Measurements from ENCODE around the gene VPS8.
"Not testable (repeated sequence)": the region's sequence is repeated elsewhere in the genome, so short reads cannot be mapped to it uniquely, and the experiment has no call there.

Gene VPS8

GRCh38 chr3:184944241-184944640, 132.3 kb downstream of the VPS8 start:
- no peaks in the 10 kb centered on the region for H3K9me3 ChIP-seq (replicated peaks; ENCODE audit: low read length)
- peaks cover 8% of the 10 kb centered on the region for H3K36me3 ChIP-seq (ENCODE audit: insufficient read depth, low read length)
- no peaks in the 10 kb centered on the region for H3K27me3 ChIP-seq (ENCODE audit: control insufficient read depth, insufficient read depth, low read length)
- no peaks in the 10 kb centered on the region for H3K4me1 ChIP-seq (ENCODE audit: control insufficient read depth, insufficient read depth, low read length)
- no peak overlapping the region for H3K9ac ChIP-seq (ENCODE audit: low read depth, low read length)
- no peak overlapping the region for H3K4me2 ChIP-seq (ENCODE audit: low read length)
- no peak overlapping the region for H3K4me3 ChIP-seq (ENCODE audit: low read length)

DNA sequence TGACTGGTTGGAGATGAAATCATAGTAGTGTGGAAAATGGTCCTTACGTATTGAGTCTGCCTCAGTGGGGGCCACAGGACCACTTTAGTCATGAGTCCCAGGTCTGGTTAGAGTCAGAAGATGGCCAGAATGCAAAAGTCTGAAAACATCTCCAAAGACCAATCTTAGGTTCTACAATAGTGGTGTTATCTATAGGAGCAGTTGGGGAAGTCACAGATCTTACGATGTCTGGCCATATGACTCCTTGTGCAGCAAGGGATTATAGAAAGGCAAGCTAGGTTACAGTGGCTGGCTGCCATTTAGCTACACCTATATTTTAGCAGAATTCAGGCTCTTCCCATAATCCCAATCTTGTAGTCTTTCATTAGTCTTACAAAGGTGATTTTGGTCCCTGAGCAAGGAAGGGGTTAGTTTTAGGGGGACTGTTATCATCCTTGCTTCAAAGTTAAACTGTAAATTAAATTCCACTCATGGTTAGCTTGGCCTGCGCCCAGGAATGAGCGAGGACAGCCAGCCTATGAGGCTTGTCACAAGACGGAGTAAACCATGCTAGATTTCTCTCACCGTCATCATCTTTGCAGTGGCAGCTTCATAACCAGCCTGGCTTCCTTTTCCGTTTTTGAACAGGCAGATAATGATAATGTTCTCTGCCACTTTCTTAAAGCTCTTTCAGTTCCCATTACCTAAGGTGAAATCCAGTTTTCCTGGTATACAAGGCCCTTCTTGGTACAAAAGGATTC, 134.1 kb downstream of the VPS8 start:
- no peak overlapping the region for H3K4me3 ChIP-seq (ENCODE audit: low read length)
- H3K27me3 ChIP-seq (ENCODE audit: control insufficient read depth, insufficient read depth, low read length): no peaks in the 10 kb centered on the region
- no peaks in the 10 kb centered on the region for H3K4me1 ChIP-seq (ENCODE audit: control insufficient read depth, insufficient read depth, low read length)
- H3K4me2 ChIP-seq (ENCODE audit: low read length): no peak overlapping the region
- no peaks in the 10 kb centered on the region for H3K9me3 ChIP-seq (replicated peaks; ENCODE audit: low read length)
- H3K9ac ChIP-seq (ENCODE audit: low read depth, low read length): no peak overlapping the region
- H3K36me3 ChIP-seq (ENCODE audit: insufficient read depth, low read length): peaks cover 3% of the 10 kb centered on the region

DNA sequence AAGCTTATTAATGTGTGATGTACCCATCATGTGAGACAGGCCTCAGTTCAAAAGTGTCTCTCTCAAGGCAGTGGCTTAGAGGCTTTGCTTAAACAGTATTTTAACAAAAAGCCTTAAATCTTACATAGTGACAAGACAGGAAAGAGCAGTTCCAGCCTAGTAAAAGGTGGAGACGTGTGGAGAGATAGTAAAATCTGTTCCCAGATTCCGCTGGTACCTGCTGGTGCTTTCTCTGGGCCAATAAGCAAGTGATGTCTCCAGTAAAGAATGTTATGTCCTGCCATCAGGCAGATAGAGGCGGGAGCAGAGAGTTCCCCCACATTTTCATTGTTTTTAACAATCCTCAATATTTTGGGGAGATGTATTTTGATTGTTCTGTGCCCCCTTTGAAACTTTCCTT, 135.0 kb downstream of the VPS8 start:
- Histone ChIP-seq H3K4me2 (ENCODE audit: low read length) (no peak overlapping the region), H3K4me1 (ENCODE audit: control insufficient read depth, insufficient read depth, low read length) (no peaks in the 10 kb centered on the region), H3K4me3 (ENCODE audit: low read length) (no peak overlapping the region), H3K27me3 (ENCODE audit: control insufficient read depth, insufficient read depth, low read length) (no peaks in the 10 kb centered on the region), H3K9me3 (replicated peaks; ENCODE audit: low read length) (no peaks in the 10 kb centered on the region), H3K36me3 (ENCODE audit: insufficient read depth, low read length) (peaks cover 3% of the 10 kb centered on the region), H3K9ac (ENCODE audit: low read depth, low read length) (no peak overlapping the region)

GRCh38 chr3:184949251-184949965, 137.4 kb downstream of the VPS8 start:
- Histone ChIP-seq H3K9ac (ENCODE audit: low read depth, low read length) (no peak overlapping the region), H3K9me3 (replicated peaks; ENCODE audit: low read length) (no peaks in the 10 kb centered on the region), H3K4me1 (ENCODE audit: control insufficient read depth, insufficient read depth, low read length) (no peaks in the 10 kb centered on the region), H3K36me3 (ENCODE audit: insufficient read depth, low read length) (peaks cover 3% of the 10 kb centered on the region), H3K27me3 (ENCODE audit: control insufficient read depth, insufficient read depth, low read length) (no peaks in the 10 kb centered on the region), H3K4me3 (ENCODE audit: low read length) (no peak overlapping the region), H3K4me2 (ENCODE audit: low read length) (no peak overlapping the region)

- not testable (repeated sequence) for H3K9ac ChIP-seq (ENCODE audit: low read depth, low read length); H3K9me3 ChIP-seq (replicated peaks; ENCODE audit: low read length); H3K36me3 ChIP-seq (ENCODE audit: insufficient read depth, low read length); H3K27me3 ChIP-seq (ENCODE audit: control insufficient read depth, insufficient read depth, low read length); H3K4me3 ChIP-seq (ENCODE audit: low read length); H3K4me1 ChIP-seq (ENCODE audit: control insufficient read depth, insufficient read depth, low read length); H3K4me2 ChIP-seq (ENCODE audit: low read length)
Observed at GRCh38 chr3:184950816-184951215, 138.8 kb downstream of the VPS8 start.

GRCh38 chr3:184952671-184953070, 140.7 kb downstream of the VPS8 start:
- Histone ChIP-seq H3K9me3 (replicated peaks; ENCODE audit: low read length) (no peaks in the 10 kb centered on the region), H3K27me3 (ENCODE audit: control insufficient read depth, insufficient read depth, low read length) (no peaks in the 10 kb centered on the region), H3K4me3 (ENCODE audit: low read length) (no peak overlapping the region), H3K9ac (ENCODE audit: low read depth, low read length) (no peak overlapping the region), H3K4me1 (ENCODE audit: control insufficient read depth, insufficient read depth, low read length) (no peaks in the 10 kb centered on the region), H3K36me3 (ENCODE audit: insufficient read depth, low read length) (no peaks in the 10 kb centered on the region), H3K4me2 (ENCODE audit: low read length) (no peak overlapping the region)

DNA sequence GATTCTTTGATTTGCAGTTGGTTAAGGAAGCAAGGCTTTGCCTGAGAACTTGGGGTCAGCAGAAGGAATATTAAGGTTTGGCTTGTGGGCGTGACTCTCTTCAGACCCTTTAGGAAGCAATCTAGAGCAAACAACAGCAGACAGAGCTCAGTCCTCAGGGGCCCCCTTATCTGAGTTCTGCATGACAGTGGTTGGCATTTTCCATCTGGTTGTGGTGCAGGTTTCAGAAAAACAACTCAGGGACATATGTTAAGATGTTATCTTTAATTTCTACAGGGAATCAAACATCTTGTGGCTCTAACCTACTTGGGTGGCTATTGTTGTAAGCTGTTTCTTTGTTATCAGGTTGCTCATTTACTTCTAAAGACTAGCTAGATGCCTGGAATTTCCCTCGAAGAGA, 141.4 kb downstream of the VPS8 start:
- H3K4me2 ChIP-seq (ENCODE audit: low read length): no peak overlapping the region
- H3K36me3 ChIP-seq (ENCODE audit: insufficient read depth, low read length): no peaks in the 10 kb centered on the region
- no peaks in the 10 kb centered on the region for H3K4me1 ChIP-seq (ENCODE audit: control insufficient read depth, insufficient read depth, low read length)
- H3K4me3 ChIP-seq (ENCODE audit: low read length): no peak overlapping the region
- no peaks in the 10 kb centered on the region for H3K27me3 ChIP-seq (ENCODE audit: control insufficient read depth, insufficient read depth, low read length)
- H3K9me3 ChIP-seq (replicated peaks; ENCODE audit: low read length): no peaks in the 10 kb centered on the region
- H3K9ac ChIP-seq (ENCODE audit: low read depth, low read length): no peak overlapping the region

- H3K4me2 ChIP-seq (ENCODE audit: low read length): no peak overlapping the region
Observed at GRCh38 chr3:184954251-184954650, 142.3 kb downstream of the VPS8 start.

GRCh38 chr3:184954851-184955250, 142.9 kb downstream of the VPS8 start:
- not testable (repeated sequence) for H3K4me1 ChIP-seq (ENCODE audit: control insufficient read depth, insufficient read depth, low read length); H3K9me3 ChIP-seq (replicated peaks; ENCODE audit: low read length); H3K4me3 ChIP-seq (ENCODE audit: low read length); H3K9ac ChIP-seq (ENCODE audit: low read depth, low read length); H3K36me3 ChIP-seq (ENCODE audit: insufficient read depth, low read length); H3K27me3 ChIP-seq (ENCODE audit: control insufficient read depth, insufficient read depth, low read length); H3K4me2 ChIP-seq (ENCODE audit: low read length)

More at GRCh38 chr3:184954251-184954650, 142.3 kb downstream of the VPS8 start:
- H3K9ac ChIP-seq (ENCODE audit: low read depth, low read length): no peak overlapping the region
- no peaks in the 10 kb centered on the region for H3K36me3 ChIP-seq (ENCODE audit: insufficient read depth, low read length)
- no peak overlapping the region for H3K4me3 ChIP-seq (ENCODE audit: low read length)
- H3K4me1 ChIP-seq (ENCODE audit: control insufficient read depth, insufficient read depth, low read length): no peaks in the 10 kb centered on the region
- no peaks in the 10 kb centered on the region for H3K27me3 ChIP-seq (ENCODE audit: control insufficient read depth, insufficient read depth, low read length)
- H3K9me3 ChIP-seq (replicated peaks; ENCODE audit: low read length): no peaks in the 10 kb centered on the region

DNA sequence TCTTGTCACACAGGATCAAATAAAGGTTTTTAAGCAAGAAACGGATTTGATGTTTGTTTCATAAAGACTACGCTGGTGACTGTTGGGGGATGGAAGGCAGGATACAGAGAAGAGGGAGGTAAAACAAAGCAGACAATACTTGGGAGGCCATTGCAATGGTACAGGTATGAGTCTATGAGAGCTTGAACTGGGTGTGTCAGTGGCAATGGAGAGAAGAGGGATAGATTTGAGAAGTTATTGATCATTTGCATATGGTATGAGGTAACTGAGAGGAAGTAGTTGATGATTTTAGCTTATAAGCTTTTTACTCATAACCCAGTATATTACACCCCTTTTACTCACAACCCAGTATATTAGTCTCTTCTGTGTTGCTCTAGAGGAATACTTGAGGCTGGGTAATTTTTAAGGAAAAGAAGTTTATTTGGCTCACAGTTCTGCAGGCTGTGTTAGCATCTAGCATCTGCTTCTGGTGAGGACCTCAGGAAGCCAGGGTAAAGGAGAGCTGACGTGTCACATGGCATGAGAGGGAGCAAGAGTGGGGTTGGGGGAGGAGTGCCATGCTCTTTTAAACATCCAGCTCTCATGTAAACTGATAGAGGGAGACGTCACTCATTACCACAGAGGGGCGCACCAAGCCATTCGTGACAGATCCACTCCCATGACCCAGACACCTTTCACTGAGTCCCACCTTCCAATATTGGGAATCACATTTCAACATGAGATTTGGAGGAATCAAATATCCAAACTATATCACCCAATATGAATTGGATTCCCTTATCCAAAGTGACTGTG, 153.9 kb downstream of the VPS8 start:
- Histone ChIP-seq H3K9ac (ENCODE audit: low read depth, low read length) (no peak overlapping the region), H3K36me3 (ENCODE audit: insufficient read depth, low read length) (peaks cover 7% of the 10 kb centered on the region), H3K27me3 (ENCODE audit: control insufficient read depth, insufficient read depth, low read length) (no peaks in the 10 kb centered on the region), H3K4me1 (ENCODE audit: control insufficient read depth, insufficient read depth, low read length) (no peaks in the 10 kb centered on the region), H3K4me3 (ENCODE audit: low read length) (no peak overlapping the region), H3K4me2 (ENCODE audit: low read length) (no peak overlapping the region), H3K9me3 (replicated peaks; ENCODE audit: low read length) (no peaks in the 10 kb centered on the region)

GRCh38 chr3:184968115-184968514, 156.1 kb downstream of the VPS8 start:
- no peak overlapping the region for H3K4me3 ChIP-seq (ENCODE audit: low read length)
- peaks cover 11% of the 10 kb centered on the region for H3K36me3 ChIP-seq (ENCODE audit: insufficient read depth, low read length)

More at GRCh38 chr3:184968115-184968514, 156.1 kb downstream of the VPS8 start:
- Histone ChIP-seq H3K9me3 (replicated peaks; ENCODE audit: low read length) (no peaks in the 10 kb centered on the region), H3K4me2 (ENCODE audit: low read length) (no peak overlapping the region), H3K4me1 (ENCODE audit: control insufficient read depth, insufficient read depth, low read length) (no peaks in the 10 kb centered on the region), H3K9ac (ENCODE audit: low read depth, low read length) (no peak overlapping the region), H3K27me3 (ENCODE audit: control insufficient read depth, insufficient read depth, low read length) (no peaks in the 10 kb centered on the region)

Data from skeletal muscle satellite cell (primary cell).